Panc1 (cell line): Measurements from ENCODE around the gene FIS1. TPM values are rescaled to one million over a fixed set of nuclear protein-coding genes. Genes with fewer than 3 reads are reported as not detected.

Source experiments
- ATAC-seq: fragments of 200-7000 bp; cut with Tn5 transposase; 2 replicates; pipeline ENCODE4 v1.9.1; 2020; ENCODE audit warnings: mild to moderate bottlenecking, moderate library complexity
- BruUV-seq: library from RNA; stranded (reverse); fragments of 400-500 nt; replicated peaks from 2 replicates; lab custom pipeline; 2021; lab: Mats Ljungman, UMichigan
- CTCF ChIA-PET: fragments of 300-600 bp; sonication (Branson Sonifier 250); formaldehyde crosslinking; loops from one replicate; lab custom pipeline; 2022; ENCODE audit warnings: antibody characterized with exemption; lab: Charles Lee
- POLR2A ChIA-PET: fragments of 300-600 bp; sonication (Branson Sonifier 250); formaldehyde crosslinking; loops from one replicate; lab custom pipeline; 2022; ENCODE audit warnings: antibody characterized with exemption; lab: Charles Lee
- DNase-seq: peaks from one replicate; pipeline ENCODE4 v3.0.0-alpha.2; 2010; ENCODE audit warnings: low read depth, low spot score
- H3K27ac ChIP-seq: 2 replicates; pipeline ENCODE4 v1.5.1; 2011; ENCODE audit warnings: mild to moderate bottlenecking, low read length, inconsistent platforms
- H3K27me3 ChIP-seq: fragments of 200-500 bp; sonication (Bioruptor generic); 2 replicates; pipeline ENCODE4 v1.6.0; 2014; ENCODE audit warnings: low read length, inconsistent platforms; ENCODE audit not compliant: control insufficient read depth, insufficient read depth
- H3K36me3 ChIP-seq: fragments of 200-500 bp; sonication (Bioruptor generic); 2 replicates; pipeline ENCODE4 v1.5.1; 2014; ENCODE audit warnings: inconsistent platforms, mild to moderate bottlenecking, low read length, moderate library complexity; ENCODE audit not compliant: control insufficient read depth, insufficient read depth
- H3K4me1 ChIP-seq: 2 replicates; pipeline ENCODE4 v1.5.1; 2011; ENCODE audit warnings: inconsistent platforms, mild to moderate bottlenecking, low read length, moderate library complexity; ENCODE audit not compliant: control insufficient read depth, insufficient read depth
- H3K4me3 ChIP-seq, 2 experiments: 2 replicates each; pipeline ENCODE4 v1.5.1; 2011 to 2012; ENCODE audit warnings: low read depth in 2 of 2, low read length in 2 of 2, mild to moderate bottlenecking in 2 of 2, inconsistent platforms in 1 of 2, moderate library complexity in 1 of 2
- H3K9me3 ChIP-seq: fragments of 200-500 bp; sonication (Bioruptor generic); 2 replicates; pipeline ENCODE4 v1.5.1; 2014; ENCODE audit warnings: low read depth, mild to moderate bottlenecking, inconsistent platforms, low read length, moderate library complexity; ENCODE audit not compliant: control insufficient read depth, insufficient read depth
- CTCF ChIP-seq: fragments of 450-650 bp; IDR thresholded peaks from 2 replicates; pipeline ENCODE4 v1.5.1; 2017; ENCODE audit warnings: mild to moderate bottlenecking
- POLR2AphosphoS5 ChIP-seq: IDR thresholded peaks from 2 replicates; pipeline ENCODE4 v1.6.1; 2012; ENCODE audit warnings: mild to moderate bottlenecking, low read depth, low read length, moderate library complexity
- REST ChIP-seq, 2 experiments: IDR thresholded peaks; 2 replicates each; pipeline ENCODE4 v1.6.1; 2011 to 2012; ENCODE audit warnings: low read depth in 2 of 2, control low read depth in 1 of 2, low read length in 1 of 2, mild to moderate bottlenecking in 1 of 2, moderate library complexity in 1 of 2; ENCODE audit not compliant: insufficient read depth in 1 of 2
- SIN3A ChIP-seq: IDR thresholded peaks from 2 replicates; pipeline ENCODE4 v1.6.1; 2012; ENCODE audit warnings: low read depth, mild to moderate bottlenecking, low read length, moderate library complexity, borderline replicate concordance; ENCODE audit not compliant: insufficient read depth
- TCF7L2 ChIP-seq: IDR thresholded peaks from 2 replicates; pipeline ENCODE4 v1.6.1; 2011; ENCODE audit warnings: mild to moderate bottlenecking, low read depth, low read length, inconsistent platforms
- in situ Hi-C: cut with HindIII; loops from 2 replicates; pipeline ENCODE4 v1.10.0; 2016; ENCODE audit warnings: low sequenced_read_pairs, low pct_unique_long_range_greater_than_20kb
- intact Hi-C: fragments of 100-400 bp; cut with micrococcal nuclease; formaldehyde crosslinking; loops from one replicate; pipeline ENCODE4 v1.10.0; 2022; ENCODE audit not compliant: unreplicated experiment
- total RNA-seq: library from RNA; stranded (reverse); gene quantifications from one replicate; pipeline ENCODE4 v1.2.1, GENCODE V29; 2021; ENCODE audit not compliant: unreplicated experiment

The FIS1 gene
- total RNA-seq, 1 experiment from 2014 or later, result 110 TPM

- intact Hi-C loops (no loop called here), in situ Hi-C loops (no loop called here)
- H3K27ac ChIP-seq, result no peak overlapping the region
- H3K4me3 ChIP-seq, result no peak overlapping the region
- ChIA-PET POLR2A (interaction anchor here (0.6 kb wide), 1 partner anchor 20 kb away, joined by 3 read pairs; no protein-coding TSS in a partner anchor), CTCF (interaction anchor here (0.9 kb wide), 1 partner anchor 26 kb away, joined by 3 read pairs; no protein-coding TSS in a partner anchor)
- H3K4me1 ChIP-seq, result 0 out of 2 replicates have a peak, but pooled peaks cover 5% of the 10 kb centered on the region
- no TSS peak for BruUV-seq
- H3K36me3 ChIP-seq, result no peaks in the 10 kb centered on the region
- ATAC-seq (no peak), DNase-seq (no peak)
- no peaks in the 10 kb centered on the region for H3K27me3 ChIP-seq
- no peaks in the 10 kb centered on the region for H3K9me3 ChIP-seq
- TF ChIP-seq SIN3A (no peak), POLR2AphosphoS5 (no peak), CTCF (no peak), TCF7L2 (no peak), REST (IDR thresholded peaks at IDR 0.05; ENCODE audit: insufficient read depth in 1 of 2, low read depth in 2 of 2, low read length in 1 of 2) (no peak)
Observed at GRCh38 chr7:101278461-101279292, 33.8 kb upstream of the FIS1 start.

GRCh38 chr7:101277155-101277554, 32.3 kb upstream of the FIS1 start:
- in situ Hi-C loops, result no loop called here

More at GRCh38 chr7:101277155-101277554, 32.3 kb upstream of the FIS1 start:
- no TSS peak for BruUV-seq
- intact Hi-C loops, result no loop called here
- no peaks in the 10 kb centered on the region for H3K36me3 ChIP-seq
- DNase-seq (no peak), ATAC-seq (no peak)
- TF ChIP-seq SIN3A (no peak), CTCF (no peak), TCF7L2 (no peak), REST (IDR thresholded peaks at IDR 0.05; ENCODE audit: insufficient read depth in 1 of 2, low read depth in 2 of 2, low read length in 1 of 2) (no peak)
- POLR2A ChIA-PET, result interaction anchor here (0.6 kb wide), 1 partner anchor 140 kb away, joined by 8 read pairs; no protein-coding TSS in a partner anchor
- no peak overlapping the region for H3K4me3 ChIP-seq
- no peak overlapping the region for H3K27ac ChIP-seq
- no peaks in the 10 kb centered on the region for H3K9me3 ChIP-seq
- no peaks in the 10 kb centered on the region for H3K27me3 ChIP-seq
- H3K4me1 ChIP-seq, result no peaks in the 10 kb centered on the region
- CTCF ChIA-PET, result no interaction called here
